Right renal pelvis (tissue), 4 donors: ENCODE measurements around the gene PLPPR4. TPM values are rescaled to one million over a fixed set of nuclear protein-coding genes. Genes with fewer than 3 reads are reported as not detected.

Experiments
- DNase-seq, 4 donors: peaks; one replicate each; pipeline ENCODE4 v3.0.0-alpha.2; 2013; ENCODE audit warnings: low read depth in 4 of 4, low spot score in 3 of 4, missing footprints in 1 of 4
- polyA plus RNA-seq, 4 donors: library from polyadenylated mRNA; unstranded; fragments of 120-200 nt; gene quantifications; one replicate each; pipeline ENCODE4 v1.2.1, GENCODE V29; 2013; ENCODE audit not compliant: insufficient read length in 4 of 4

Gene PLPPR4
- polyA plus RNA-seq, 4 donors = 1.4 to 2.2 (median 1.7) TPM

GRCh38 chr1:99331636-99332035 is 67.3 kb downstream of the PLPPR4 start:
- no peak for DNase-seq

- no peak for DNase-seq
These were observed 68.3 kb downstream of the PLPPR4 start for GRCh38 chr1:99332561-99332960.

GRCh38 chr1:99334991-99335390 is 70.7 kb downstream of the PLPPR4 start:
- DNase-seq = no peak

- DNase-seq = no peak
These were observed 82.9 kb downstream of the PLPPR4 start for GRCh38 chr1:99347041-99347684.

GRCh38 chr1:99348397-99349132 is 84.3 kb downstream of the PLPPR4 start:
- DNase-seq = no peak

GRCh38 chr1:99352821-99353220 is 88.5 kb downstream of the PLPPR4 start:
- no peak for DNase-seq

- DNase-seq = no peak
These were observed 94.5 kb downstream of the PLPPR4 start for GRCh38 chr1:99358770-99359169.
